Testis (tissue), 5 donors: Measurements from ENCODE around the gene CD79A. TPM values are rescaled to one million over a fixed set of nuclear protein-coding genes. Genes with fewer than 3 reads are reported as not detected.

Experiments
- DNase-seq: peaks from one replicate; pipeline ENCODE4 v3.0.0-alpha.2; 2019
- H3K27ac ChIP-seq, 2 donors: fragments of 200-600 bp; sonication (generic); one replicate each; pipeline ENCODE4 v1.5.1; 2019
- H3K27me3 ChIP-seq: fragments of 200-600 bp; sonication (generic); one replicate; pipeline ENCODE4 v1.5.1; 2019
- H3K36me3 ChIP-seq: fragments of 200-600 bp; sonication (generic); one replicate; pipeline ENCODE4 v1.5.1; 2017; ENCODE audit warnings: low read depth; ENCODE audit errors: missing control alignments
- H3K4me1 ChIP-seq: fragments of 200-600 bp; sonication (generic); one replicate; pipeline ENCODE4 v1.5.1; 2019
- H3K4me3 ChIP-seq, 2 donors: fragments of 200-600 bp; sonication (generic); one replicate each; pipeline ENCODE4 v1.5.1; 2017 to 2019
- H3K9me3 ChIP-seq: fragments of 200-600 bp; sonication (generic); one replicate; pipeline ENCODE4 v1.5.1; 2017
- CTCF ChIP-seq, 3 experiments: fragments of 450-650 bp in 2 of 3; fragments of 200-600 bp in 1 of 3; sonication (generic) in 1 of 3; IDR thresholded peaks; one replicate each; pipeline ENCODE4 v1.5.1; 2016 to 2019; ENCODE audit warnings: antibody characterized with exemption in 3 of 3, mild to moderate bottlenecking in 2 of 3, moderate library complexity in 1 of 3
- POLR2A ChIP-seq: fragments of 450-650 bp; IDR thresholded peaks from one replicate; pipeline ENCODE4 v1.6.1; 2017; ENCODE audit warnings: antibody characterized with exemption, mild to moderate bottlenecking, moderate library complexity
- WGBS, 2 donors: methylation state at CpG; one replicate each; pipeline ENCODE4 v1.1.5; 2018; 5-methylcytosine and 5-hydroxymethylcytosine counted together
- intact Hi-C: fragments of 100-400 bp; cut with DNase I; formaldehyde crosslinking; loops from one replicate; pipeline ENCODE4 v1.15.1; 2023; ENCODE audit warnings: low total_unique reads
- long read RNA-seq, 2 donors: transcript quantifications; one replicate each; lab custom pipeline, GENCODE V29; 2026
- polyA plus RNA-seq: library from polyadenylated mRNA; stranded (reverse); fragments of 350-450 nt; fragmentation: Illumina TruSeq; extraction: RNeasy Lipid Tissue Mini Kit (QIAGEN cat#74804); gene quantifications from one replicate; pipeline ENCODE4 v1.2.3, GENCODE V29; 2014; ENCODE audit warnings: low read depth, low replicate concordance; ENCODE audit not compliant: insufficient read depth
- total RNA-seq, 2 donors: library from RNA; depleted of rRNA; stranded (reverse); fragments of >200 nt; gene quantifications; one replicate each; pipeline ENCODE4 v1.2.3, GENCODE V29; 2016

The CD79A gene
- under 1 TPM in 1 of 2 donors, not detected in 1; 0.87 TPM for total RNA-seq
- polyA plus RNA-seq = 3.6 TPM
- long read RNA-seq, donor 1, partial matches to known transcripts = 0 of 1 reads
- long read RNA-seq, donor 1, other reads (novel, unspliced or antisense) = 0 of 1 reads
- long read RNA-seq, donor 2 = 0 reads

GRCh38 chr19:41876847-41877832 is at the start of gene CD79A:
TSS of gene CD79A (plus strand) at chr19:41877279. CDS start at chr19:41877305, 26 bp downstream.
- DNase-seq = no peak
- no peaks in the 10 kb centered on the region for H3K36me3 ChIP-seq
- H3K4me1 ChIP-seq = no peaks in the 10 kb centered on the region
- H3K27ac ChIP-seq = no peak within 1 kb of the TSS
- intact Hi-C loops = loop anchor here (10.0 kb wide), 1 partner anchor 78 kb away; the partner anchor contains the start of gene RABAC1
- TF ChIP-seq POLR2A (no peak), CTCF (IDR thresholded peaks at IDR 0.05) (no peak)
- no peaks in the 10 kb centered on the region for H3K9me3 ChIP-seq
- 69 to 72% methylated on average over 9 of the region's 9 CpGs for WGBS, 2 donors
- H3K27me3 ChIP-seq = no peaks in the 10 kb centered on the region
- H3K4me3 ChIP-seq = no peak within 1 kb of the TSS

- no peak for DNase-seq
- H3K4me3 ChIP-seq = no peak overlapping the region
- TF ChIP-seq POLR2A (no peak), CTCF (IDR thresholded peaks at IDR 0.05) (no peak)
- no peaks in the 10 kb centered on the region for H3K9me3 ChIP-seq
- no peaks in the 10 kb centered on the region for H3K36me3 ChIP-seq
- no peak overlapping the region for H3K27ac ChIP-seq
- intact Hi-C loops = no loop called here
- 41 to 46% methylated on average over 13 of the region's 13 CpGs for WGBS, 2 donors
- H3K4me1 ChIP-seq = no peaks in the 10 kb centered on the region
- H3K27me3 ChIP-seq = no peaks in the 10 kb centered on the region
These were observed 38.9 kb upstream of the CD79A start for GRCh38 chr19:41837981-41838708.

- no peaks in the 10 kb centered on the region for H3K27me3 ChIP-seq
- no peak for DNase-seq
- no peak overlapping the region for H3K27ac ChIP-seq
- no peaks in the 10 kb centered on the region for H3K36me3 ChIP-seq
- intact Hi-C loops = no loop called here
- 73 to 83% methylated on average over 2 of the region's 2 CpGs for WGBS, 2 donors
- no peaks in the 10 kb centered on the region for H3K4me1 ChIP-seq
- H3K9me3 ChIP-seq = no peaks in the 10 kb centered on the region
- H3K4me3 ChIP-seq = no peak overlapping the region
- no peak for TF ChIP-seq POLR2A
- no peak for TF ChIP-seq CTCF (IDR thresholded peaks at IDR 0.05)
These were observed 37.9 kb upstream of the CD79A start for GRCh38 chr19:41839211-41839610.

- 15 to 25% methylated on average over 7 of the region's 7 CpGs for WGBS, 2 donors
- H3K27me3 ChIP-seq = no peaks in the 10 kb centered on the region
- intact Hi-C loops = no loop called here
These were observed 33.7 kb upstream of the CD79A start for GRCh38 chr19:41843371-41843770.

More at GRCh38 chr19:41843371-41843770, 33.7 kb upstream of the CD79A start:
- Histone ChIP-seq H3K4me3 (no peak overlapping the region), H3K9me3 (no peaks in the 10 kb centered on the region), H3K4me1 (no peaks in the 10 kb centered on the region), H3K36me3 (no peaks in the 10 kb centered on the region), H3K27ac (no peak overlapping the region)
- DNase-seq = no peak
- no peak for TF ChIP-seq POLR2A
- TF ChIP-seq CTCF (IDR thresholded peaks at IDR 0.05) = no peak
